CD14-positive monocyte (primary cell): ENCODE measurements around the gene KMT2A. TPM values are rescaled to one million over a fixed set of nuclear protein-coding genes. Genes with fewer than 3 reads are reported as not detected.

ENCODE experiments used
- DNase-seq, 3 donors: peaks; one replicate each; pipeline ENCODE4 v3.0.0-alpha.2; 2011 to 2022
- H2AFZ ChIP-seq: 2 replicates; pipeline ENCODE4 v1.6.0; 2012; ENCODE audit warnings: mild to moderate bottlenecking, low read depth, low read length, inconsistent platforms; ENCODE audit not compliant: insufficient read depth, poor library complexity, severe bottlenecking
- H3K27ac ChIP-seq, 2 donors: 1 replicate in 1 of 2; 2 replicates in 1 of 2; pipeline ENCODE4 v1.5.1; 2012 to 2013; ENCODE audit warnings: low read length in 2 of 2, control low read depth in 1 of 2, inconsistent platforms in 1 of 2, low read depth in 1 of 2, mild to moderate bottlenecking in 1 of 2
- H3K27me3 ChIP-seq, 2 donors: one replicate each; pipeline versions ENCODE4 v1.6.0 to v1.6.1; 2011 to 2013; ENCODE audit warnings: low read length in 2 of 2; ENCODE audit not compliant: control insufficient read depth in 2 of 2, insufficient read depth in 2 of 2
- H3K36me3 ChIP-seq, 2 donors: replicated peaks in 1 of 2; 1 replicate in 1 of 2; 2 replicates in 1 of 2; pipeline versions ENCODE4 v1.5.1 to v1.6.1; 2012 to 2013; ENCODE audit warnings: low read length in 2 of 2, control low read depth in 1 of 2, inconsistent platforms in 1 of 2, mild to moderate bottlenecking in 1 of 2; ENCODE audit not compliant: insufficient read depth in 2 of 2, control insufficient read depth in 1 of 2
- H3K4me1 ChIP-seq, 2 donors: 1 replicate in 1 of 2; 2 replicates in 1 of 2; pipeline versions ENCODE4 v1.5.1 to v1.6.1; 2012 to 2013; ENCODE audit warnings: low read length in 2 of 2, control low read depth in 1 of 2, inconsistent platforms in 1 of 2, mild to moderate bottlenecking in 1 of 2, moderate library complexity in 1 of 2; ENCODE audit not compliant: insufficient read depth in 2 of 2, control insufficient read depth in 1 of 2
- H3K4me2 ChIP-seq: replicated peaks from 2 replicates; pipeline ENCODE3; 2012; ENCODE audit warnings: low read length, moderate library complexity, mild to moderate bottlenecking; ENCODE audit not compliant: poor library complexity, severe bottlenecking; ENCODE audit errors: extremely low read depth
- H3K4me3 ChIP-seq, 3 experiments: fragments of 200-600 bp in 1 of 3; sonication (generic) in 1 of 3; replicated peaks in 1 of 3; 1 replicate in 2 of 3; 2 replicates in 1 of 3; pipeline ENCODE4 v1.5.1; 2011 to 2013; ENCODE audit warnings: low read length in 3 of 3, mild to moderate bottlenecking in 3 of 3, control low read depth in 2 of 3, low read depth in 2 of 3, inconsistent platforms in 1 of 3, moderate library complexity in 1 of 3
- H3K79me2 ChIP-seq: 2 replicates; pipeline ENCODE4 v1.6.0; 2012; ENCODE audit warnings: mild to moderate bottlenecking, control low read depth, inconsistent platforms, low read length, moderate library complexity; ENCODE audit not compliant: insufficient read depth
- H3K9ac ChIP-seq: 2 replicates; pipeline ENCODE4 v1.6.0; 2017; ENCODE audit warnings: low read length, mild to moderate bottlenecking; ENCODE audit not compliant: insufficient read depth, poor library complexity, severe bottlenecking
- H3K9me3 ChIP-seq, 2 donors: replicated peaks in 1 of 2; 1 replicate in 1 of 2; 2 replicates in 1 of 2; pipeline versions ENCODE4 v1.5.1 to v1.6.1; 2012 to 2013; ENCODE audit warnings: low read length in 2 of 2, control low read depth in 1 of 2; ENCODE audit not compliant: control insufficient read depth in 1 of 2, insufficient read depth in 1 of 2
- H4K20me1 ChIP-seq: 2 replicates; pipeline ENCODE4 v1.6.0; 2012; ENCODE audit warnings: mild to moderate bottlenecking, low read length, control low read depth, moderate library complexity; ENCODE audit not compliant: insufficient read depth
- H3K27ac Mint-ChIP-seq, 7 donors: one replicate each; pipeline ENCODE4 v1.8.0; 2020; ENCODE audit warnings: mild to moderate bottlenecking in 7 of 7, mixed read lengths in 7 of 7, moderate library complexity in 6 of 7, inconsistent platforms in 2 of 7
- H3K27me3 Mint-ChIP-seq, 3 donors: one replicate each; pipeline ENCODE4 v1.8.0; 2021 to 2022; ENCODE audit warnings: low read depth in 3 of 3, mild to moderate bottlenecking in 3 of 3, mixed read lengths in 3 of 3, moderate library complexity in 3 of 3, inconsistent platforms in 1 of 3
- H3K36me3 Mint-ChIP-seq, 2 donors: one replicate each; pipeline ENCODE4 v1.8.0; 2020; ENCODE audit warnings: mixed read lengths in 2 of 2, inconsistent platforms in 1 of 2, mild to moderate bottlenecking in 1 of 2
- H3K4me1 Mint-ChIP-seq: one replicate; pipeline ENCODE4 v1.8.0; 2020; ENCODE audit warnings: mild to moderate bottlenecking, mixed read lengths
- H3K4me3 Mint-ChIP-seq, 2 donors: one replicate each; pipeline ENCODE4 v1.8.0; 2020; ENCODE audit warnings: mild to moderate bottlenecking in 2 of 2, mixed read lengths in 2 of 2, moderate library complexity in 1 of 2
- H3K9me3 Mint-ChIP-seq, 7 donors: one replicate each; pipeline ENCODE4 v1.8.0; 2020 to 2022; ENCODE audit warnings: mixed read lengths in 7 of 7, mild to moderate bottlenecking in 6 of 7, moderate library complexity in 6 of 7, inconsistent platforms in 2 of 7
- WGBS: methylation state at CpG from one replicate; pipeline ENCODE4 v1.1.5; 2013; ENCODE audit warnings: missing lambda C conversion rate; ENCODE audit not compliant: insufficient coverage; 5-methylcytosine and 5-hydroxymethylcytosine counted together
- intact Hi-C, 2 donors: fragments of 100-400 bp; cut with micrococcal nuclease; formaldehyde crosslinking; loops; one replicate each; pipeline versions ENCODE4 v1.15.0 to v1.15.1; 2023
- polyA plus RNA-seq, 3 donors: library from polyadenylated mRNA; depleted of rRNA in 1 of 3; unstranded in 2 of 3; stranded (reverse) in 1 of 3; fragments of 300-500 nt in 2 of 3; fragments of >200 nt in 1 of 3; fragmentation: Illumina TruSeq in 2 of 3; gene quantifications; 1 replicate in 2 of 3; 2 replicates in 1 of 3; pipeline ENCODE4 v1.2.3, GENCODE V29; 2012 to 2021
- TF ChIP-seq, protein P1 (sequence below): fragments of 200-600 bp; IDR thresholded peaks from one replicate; pipeline ENCODE4 v1.8.0; 2022; ENCODE audit warnings: antibody characterized with exemption, mild to moderate bottlenecking

The KMT2A gene
- polyA plus RNA-seq, 3 donors = 3.3 to 21.7 (median 3.5) TPM

DNA sequence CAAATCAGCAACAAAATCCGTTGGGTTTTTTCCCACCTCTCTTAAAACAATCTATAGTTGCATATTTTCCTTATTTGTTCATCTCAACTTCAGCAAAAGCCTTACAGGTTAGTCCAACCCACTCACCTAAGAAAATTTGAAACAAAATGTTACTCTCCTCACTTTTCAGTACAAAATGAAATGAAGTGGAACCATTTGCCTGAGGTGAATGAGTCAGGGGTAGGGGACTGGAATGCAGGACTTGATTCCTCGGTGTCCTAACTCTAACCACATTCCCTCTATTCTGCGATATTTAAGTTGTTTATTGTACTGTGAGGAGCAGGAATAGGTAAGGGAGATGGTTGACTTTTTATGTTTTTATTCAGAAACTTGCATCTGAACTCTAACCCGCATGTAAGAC lies 18.5 kb upstream of the KMT2A start:
- peaks cover 17 to 19% of the 10 kb centered on the region in 2 donors for H3K4me1 ChIP-seq
- no peaks in the 10 kb centered on the region for H3K9me3 Mint-ChIP-seq
- H3K36me3 ChIP-seq = peaks cover 0 to 12% of the 10 kb centered on the region in 2 donors
- no peak overlapping the region for H2AFZ ChIP-seq
- no peak for DNase-seq
- H3K79me2 ChIP-seq = no peaks in the 10 kb centered on the region
- H3K4me3 Mint-ChIP-seq = no peak overlapping the region
- no peak overlapping the region for H3K4me2 ChIP-seq
- intact Hi-C loops = no loop called here
- no peaks in the 10 kb centered on the region for H3K27me3 ChIP-seq
- no peak overlapping the region for H3K9ac ChIP-seq
- TF ChIP-seq, protein P1, sequence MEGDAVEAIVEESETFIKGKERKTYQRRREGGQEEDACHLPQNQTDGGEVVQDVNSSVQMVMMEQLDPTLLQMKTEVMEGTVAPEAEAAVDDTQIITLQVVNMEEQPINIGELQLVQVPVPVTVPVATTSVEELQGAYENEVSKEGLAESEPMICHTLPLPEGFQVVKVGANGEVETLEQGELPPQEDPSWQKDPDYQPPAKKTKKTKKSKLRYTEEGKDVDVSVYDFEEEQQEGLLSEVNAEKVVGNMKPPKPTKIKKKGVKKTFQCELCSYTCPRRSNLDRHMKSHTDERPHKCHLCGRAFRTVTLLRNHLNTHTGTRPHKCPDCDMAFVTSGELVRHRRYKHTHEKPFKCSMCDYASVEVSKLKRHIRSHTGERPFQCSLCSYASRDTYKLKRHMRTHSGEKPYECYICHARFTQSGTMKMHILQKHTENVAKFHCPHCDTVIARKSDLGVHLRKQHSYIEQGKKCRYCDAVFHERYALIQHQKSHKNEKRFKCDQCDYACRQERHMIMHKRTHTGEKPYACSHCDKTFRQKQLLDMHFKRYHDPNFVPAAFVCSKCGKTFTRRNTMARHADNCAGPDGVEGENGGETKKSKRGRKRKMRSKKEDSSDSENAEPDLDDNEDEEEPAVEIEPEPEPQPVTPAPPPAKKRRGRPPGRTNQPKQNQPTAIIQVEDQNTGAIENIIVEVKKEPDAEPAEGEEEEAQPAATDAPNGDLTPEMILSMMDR = no peak
- no peak overlapping the region for H3K27ac ChIP-seq
- no peak overlapping the region for H3K4me3 ChIP-seq
- peaks cover 0 to 9% of the 10 kb centered on the region in 2 donors for H3K36me3 Mint-ChIP-seq
- no peaks in the 10 kb centered on the region for H3K4me1 Mint-ChIP-seq
- H3K27me3 Mint-ChIP-seq = peaks cover 0 to 8% (median 0%) of the 10 kb centered on the region in 3 donors
- H3K27ac Mint-ChIP-seq = no peak overlapping the region
- 71% methylated on average over 1 of the region's 4 CpGs for WGBS
- peaks cover 10% of the 10 kb centered on the region for H4K20me1 ChIP-seq
- H3K9me3 ChIP-seq = no peaks in the 10 kb centered on the region

DNA sequence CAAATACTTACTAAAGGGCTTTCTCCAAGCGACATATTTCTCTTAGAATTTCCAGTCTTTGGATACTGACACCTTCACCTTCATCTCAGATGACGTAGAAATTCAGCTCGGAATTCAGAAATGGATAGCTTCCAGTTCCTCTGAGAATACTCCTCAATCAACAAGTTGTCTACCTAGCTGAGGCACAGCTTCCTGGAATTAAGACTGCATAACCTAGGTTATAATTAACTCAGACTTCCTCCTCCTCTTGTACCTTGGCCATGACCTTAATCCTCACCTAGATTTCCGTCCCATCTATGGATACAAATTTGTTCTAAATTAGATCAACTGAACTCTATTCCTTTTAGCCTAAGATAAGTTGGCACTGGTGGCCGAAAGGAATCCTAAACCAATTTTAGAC lies 17.5 kb upstream of the KMT2A start:
- Histone ChIP-seq H3K4me2 (no peak overlapping the region), H3K36me3 (peaks cover 0 to 3% of the 10 kb centered on the region in 2 donors), H3K79me2 (no peaks in the 10 kb centered on the region), H3K4me1 (peaks cover 17 to 19% of the 10 kb centered on the region in 2 donors), H4K20me1 (peaks cover 10% of the 10 kb centered on the region), H3K9ac (no peak overlapping the region), H3K27me3 (no peaks in the 10 kb centered on the region), H2AFZ (no peak overlapping the region), H3K9me3 (no peaks in the 10 kb centered on the region), H3K4me3 (no peak overlapping the region), H3K27ac (no peak overlapping the region)
- Mint-ChIP-seq H3K27ac (no peak overlapping the region), H3K27me3 (peaks cover 0 to 8% (median 0%) of the 10 kb centered on the region in 3 donors), H3K9me3 (no peaks in the 10 kb centered on the region), H3K4me3 (no peak overlapping the region), H3K36me3 (peaks cover 0 to 3% of the 10 kb centered on the region in 2 donors), H3K4me1 (no peaks in the 10 kb centered on the region)
- 96% methylated on average over 3 of the region's 5 CpGs for WGBS
- no peak for DNase-seq
- intact Hi-C loops = no loop called here
- TF ChIP-seq, protein P1 = no peak
